Cardiac septum (tissue), 1 donor: ENCODE data around the gene NSD1. TPM values are rescaled to one million over a fixed set of nuclear protein-coding genes. Genes with fewer than 3 reads are reported as not detected.

ENCODE experiments used
- DNase-seq: peaks from one replicate; pipeline ENCODE4 v3.0.0-alpha.2; 2020; ENCODE audit warnings: low spot score
- intact Hi-C: fragments of 100-400 bp; cut with DNase I; formaldehyde crosslinking; loops from one replicate; pipeline ENCODE4 v1.14.0; 2022
- total RNA-seq: library from RNA; stranded (reverse); fragmentation: NEBNext Ultra II Directional; extraction: Animal tissue kit (Norgen Biotek cat#: 25700); gene quantifications from one replicate; pipeline ENCODE4 v1.2.1, GENCODE V29; 2021
- donor health status: DM: no; HTN: no; CAD: no.

The NSD1 gene
- total RNA-seq, 1 donor from 2014 or later: 53.9 TPM

DNA sequence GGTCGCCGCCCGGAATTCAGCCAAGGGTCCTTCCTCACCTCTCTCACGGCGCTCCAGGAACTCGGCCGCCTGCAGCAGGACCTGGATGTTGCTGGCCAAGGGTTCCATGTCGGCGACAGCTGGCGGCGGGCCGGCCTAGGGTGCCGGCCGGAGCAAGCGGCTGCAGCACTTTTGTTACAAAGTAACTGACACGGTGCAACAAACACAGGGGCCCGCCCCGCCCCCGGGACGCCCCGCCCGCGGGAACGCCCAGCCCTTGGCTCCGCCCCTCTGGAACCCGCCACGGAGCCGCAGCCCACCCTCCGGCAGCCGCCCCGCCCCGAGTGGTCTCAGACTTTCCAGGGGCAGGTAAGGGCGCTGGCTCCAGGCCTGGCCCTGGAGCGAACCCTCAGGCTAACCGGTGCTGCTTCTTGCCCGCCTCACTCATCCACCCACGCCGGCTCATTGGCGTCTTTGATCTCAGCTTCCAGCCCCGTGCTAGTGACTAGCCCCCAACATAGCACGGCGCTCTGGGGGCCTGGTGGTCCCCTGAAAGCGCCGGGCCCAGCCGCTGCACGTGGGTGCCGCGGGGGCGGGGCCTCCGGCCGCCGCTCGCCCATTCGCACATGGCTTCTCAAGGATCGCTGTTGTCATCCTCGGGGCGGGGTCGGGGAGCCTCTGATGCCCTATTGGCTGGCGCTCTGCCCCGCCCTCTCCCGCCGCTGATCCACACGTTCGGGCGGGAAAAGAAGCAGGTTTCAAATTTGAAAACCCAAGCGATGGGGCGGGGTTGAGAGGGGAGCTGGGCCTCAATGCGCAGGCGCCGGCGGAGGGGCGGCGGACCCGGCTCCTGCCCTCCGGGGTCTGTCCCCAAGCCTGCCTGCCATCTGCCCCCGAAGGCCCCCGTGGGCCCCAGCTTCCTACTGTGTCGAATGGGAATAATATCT, 178.4 kb downstream of the NSD1 start, which contains the start of gene MXD3:
Gene MXD3 (minus strand): TSS at position 176 of the 926 bp plus-strand sequence. CDS start 68 bp downstream, at position 108.
- intact Hi-C loops: loop anchor here (10.0 kb wide), 1 partner anchor 143 kb away; no protein-coding TSS in a partner anchor
- peak; percentile 96 for DNase-seq

- intact Hi-C loops: loop anchor here (10.0 kb wide), 1 partner anchor 142 kb away; no protein-coding TSS in a partner anchor
- DNase-seq: no peak
Measured at GRCh38 chr5:177312649-177313181, 179.1 kb downstream of the NSD1 start.

DNA sequence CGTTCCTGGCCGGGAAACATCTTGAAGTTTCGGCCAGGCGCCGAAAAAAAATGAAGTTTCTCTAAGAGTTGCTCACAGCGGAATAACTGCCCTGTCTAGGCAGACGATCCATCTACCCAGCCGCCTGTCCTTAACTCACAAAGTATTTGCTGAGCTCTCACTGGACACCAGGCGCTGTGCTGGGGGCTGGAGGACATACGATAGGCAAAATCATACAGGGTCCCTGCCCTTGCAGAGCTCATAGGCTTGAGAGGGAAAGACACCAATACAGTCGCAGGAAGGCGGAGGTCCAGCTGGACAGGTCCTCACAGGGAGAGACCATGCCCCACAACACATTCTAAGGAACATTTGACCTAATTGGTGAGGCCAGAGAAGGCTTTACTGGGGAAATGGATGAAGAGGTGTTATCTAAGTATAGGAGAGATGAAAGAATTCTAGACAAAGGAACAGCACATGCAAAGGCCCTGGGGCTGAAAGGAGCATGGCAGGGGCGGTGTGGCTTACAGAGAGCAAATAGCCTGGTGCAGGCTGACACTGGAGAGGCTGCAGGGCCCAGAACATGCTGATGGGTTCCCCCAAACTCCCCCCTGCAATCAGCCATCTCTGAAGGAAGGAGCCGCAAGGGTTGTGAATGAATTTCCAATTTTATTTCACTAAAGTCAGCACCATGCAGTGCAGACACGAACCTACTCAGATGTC, 180.1 kb downstream of the NSD1 start:
- intact Hi-C loops: loop anchor here (10.0 kb wide), 1 partner anchor 141 kb away; no protein-coding TSS in a partner anchor
- DNase-seq: no peak

DNA sequence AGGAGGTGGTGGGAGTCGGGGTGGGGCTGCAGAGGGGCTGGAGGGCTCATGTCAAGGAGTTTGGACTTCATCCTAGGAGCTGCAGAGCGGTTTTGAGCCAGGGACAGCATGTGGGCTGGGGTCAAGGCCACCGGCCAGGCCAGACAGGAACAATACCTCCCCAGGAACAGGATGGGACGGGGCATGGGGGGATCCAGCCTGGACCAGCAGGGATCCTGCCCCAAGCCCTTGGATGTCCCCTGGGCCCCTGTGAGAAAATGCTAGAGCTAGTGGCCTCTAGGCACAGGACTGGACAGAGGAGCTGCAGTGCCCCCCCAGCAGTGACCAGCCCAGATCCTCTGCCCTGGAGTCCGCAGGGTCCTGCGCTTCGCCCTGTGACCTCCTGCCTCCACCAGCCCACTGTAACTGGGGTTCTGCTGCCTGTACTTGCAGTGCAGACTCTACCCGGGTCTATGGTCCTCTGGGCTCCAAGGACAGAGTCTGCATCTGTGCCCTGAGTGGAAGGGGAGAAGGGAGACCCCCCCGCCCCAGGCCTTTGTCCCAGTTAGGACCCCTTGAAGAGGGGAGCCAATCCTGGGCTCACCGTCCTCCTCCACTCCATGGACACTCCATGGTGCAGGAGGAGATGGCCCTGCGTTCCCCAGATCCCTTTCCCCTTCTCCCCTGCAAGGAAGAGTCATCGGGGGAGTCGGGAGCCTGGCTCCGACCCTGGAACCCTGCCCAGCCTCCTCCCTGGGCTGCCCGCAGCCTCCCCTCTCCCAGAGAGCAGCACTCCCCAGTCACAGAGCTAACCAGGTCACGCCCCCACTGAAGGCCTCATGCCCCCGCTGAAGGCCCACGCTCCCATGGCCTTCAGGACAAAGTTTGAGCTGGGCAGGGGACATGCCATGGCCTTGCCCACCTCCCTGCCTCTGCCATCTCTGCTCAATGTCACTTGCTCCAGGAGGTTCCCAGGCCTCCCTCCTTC, 181.1 kb downstream of the NSD1 start:
- no peak for DNase-seq
- intact Hi-C loops: loop anchor here (5.0 to 10.0 kb wide), 3 partner anchors 53 to 140 kb away; no protein-coding TSS in a partner anchor

DNA sequence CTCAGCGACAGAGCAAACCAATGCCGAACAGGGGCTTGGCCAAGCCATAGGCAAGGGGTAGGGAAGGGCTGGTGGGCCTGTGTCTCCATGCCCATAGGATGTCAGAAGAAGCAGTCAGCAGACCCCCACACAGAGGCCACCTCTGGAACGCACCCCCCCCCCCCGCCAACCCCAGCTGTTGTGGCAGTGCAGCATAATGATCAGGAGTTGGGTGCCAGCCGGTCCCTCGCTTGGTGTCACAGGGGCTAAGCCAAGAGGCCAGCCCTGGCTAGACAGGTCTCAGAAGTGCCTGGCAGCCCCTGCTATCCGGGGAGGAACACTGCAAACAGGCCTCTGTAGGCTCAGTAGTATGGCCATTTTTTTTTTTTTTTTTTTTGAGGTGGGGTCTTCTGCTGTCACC, 181.8 kb downstream of the NSD1 start:
- DNase-seq: no peak
- intact Hi-C loops: loop anchor here (5.0 to 10.0 kb wide), 3 partner anchors 52 to 139 kb away; no protein-coding TSS in a partner anchor

DNA sequence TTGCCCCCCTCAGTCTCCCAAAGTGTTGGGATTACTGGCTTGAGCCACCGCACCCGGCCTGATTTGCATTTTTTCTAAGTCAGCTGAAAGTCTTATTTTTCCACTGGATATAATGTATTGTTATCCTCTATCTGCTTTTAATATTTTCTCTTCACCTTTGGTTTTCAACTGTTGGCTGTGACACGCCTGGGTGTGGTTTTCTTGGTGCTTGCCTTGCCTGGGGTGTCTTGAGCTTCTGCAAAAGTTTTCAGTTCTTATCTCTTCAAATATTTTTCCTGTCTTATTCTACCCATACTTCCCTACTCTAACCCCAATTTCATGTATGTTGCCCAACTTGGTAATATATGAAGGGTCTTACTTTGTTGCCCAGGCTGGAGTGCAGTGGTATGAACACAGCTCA, 182.4 kb downstream of the NSD1 start:
- DNase-seq: no peak
- intact Hi-C loops: loop anchor here (5.0 to 10.0 kb wide), 3 partner anchors 51 to 139 kb away; no protein-coding TSS in a partner anchor

DNA sequence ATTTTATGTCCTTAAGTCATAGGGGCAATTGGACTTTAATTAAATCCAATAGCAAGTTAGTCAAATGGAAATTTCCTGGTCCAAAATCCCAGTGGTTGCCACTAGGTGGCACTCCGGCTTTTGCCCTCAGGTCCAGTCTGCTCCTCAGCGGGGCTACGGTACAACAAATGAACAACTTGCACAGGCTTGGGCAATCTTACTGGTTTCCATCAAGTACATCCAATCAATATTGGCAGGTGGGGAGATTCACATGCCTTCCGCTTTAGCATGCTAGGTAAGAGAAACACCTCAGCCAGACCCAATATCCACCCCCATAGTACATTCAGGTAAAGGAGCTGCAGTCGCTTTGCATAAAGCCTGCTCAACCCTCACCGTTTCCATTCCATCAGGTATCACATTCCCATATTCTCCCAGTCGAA, 184.4 kb downstream of the NSD1 start:
- intact Hi-C loops: loop anchor here (5.0 to 10.0 kb wide), 3 partner anchors 49 to 137 kb away; no protein-coding TSS in a partner anchor
- DNase-seq: no peak

DNA sequence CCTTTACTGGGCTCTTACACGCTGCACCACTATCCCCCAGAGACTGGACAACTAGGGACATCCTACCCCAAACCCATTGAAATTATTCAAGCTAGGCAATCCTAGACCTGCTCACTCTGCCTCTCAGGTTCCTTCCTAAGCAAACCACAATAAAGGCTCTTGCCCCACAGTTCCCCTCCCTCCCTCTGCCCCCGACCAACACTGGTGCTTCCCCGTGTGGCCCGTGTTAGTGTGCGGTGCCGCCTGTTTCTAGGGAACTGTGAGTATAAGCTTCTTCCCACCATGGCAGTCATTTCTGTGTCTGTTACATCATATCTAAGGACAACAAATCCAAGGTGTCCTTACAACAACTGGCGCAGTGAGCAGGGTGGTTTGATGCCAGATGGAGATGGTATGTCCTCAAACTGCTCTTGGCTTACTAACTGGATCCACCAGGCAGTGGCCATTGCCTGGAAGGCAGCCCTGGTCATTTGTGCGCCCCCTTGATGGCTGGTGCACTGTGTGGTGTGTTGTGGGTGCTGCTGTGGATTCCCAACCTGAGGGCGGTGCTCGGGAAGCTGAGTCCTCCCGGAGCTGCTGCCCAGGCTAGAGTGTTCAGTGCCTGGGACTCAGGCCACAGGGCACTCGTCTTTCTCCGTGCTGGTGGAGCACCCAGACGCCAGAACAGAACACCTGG, 186.5 kb downstream of the NSD1 start:
- intact Hi-C loops: loop anchor here (5.0 to 10.0 kb wide), 3 partner anchors 47 to 135 kb away; no protein-coding TSS in a partner anchor
- peak; percentile 86 for DNase-seq

DNA sequence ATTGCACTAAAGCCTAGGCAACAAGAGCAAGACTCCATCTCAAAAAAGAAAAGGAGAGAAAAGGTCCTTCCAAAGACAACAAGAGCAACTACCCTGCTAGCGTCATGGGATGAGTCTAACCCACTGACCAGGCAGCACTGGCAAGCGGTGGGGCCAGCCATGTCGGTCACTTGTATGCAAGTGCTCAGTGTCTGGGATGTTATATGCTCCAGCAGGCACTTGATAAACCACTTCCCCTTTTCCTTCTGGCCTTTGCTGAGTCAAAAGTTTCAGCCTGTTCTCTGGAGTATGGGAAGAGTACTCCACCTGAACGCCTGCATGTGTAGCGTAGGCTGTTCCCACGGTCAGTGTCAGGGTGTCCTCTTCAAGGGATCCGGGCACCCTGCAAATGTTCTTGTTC, 187.3 kb downstream of the NSD1 start:
- intact Hi-C loops: no loop called here
- DNase-seq: no peak

- intact Hi-C loops: no loop called here
- DNase-seq: peak; percentile 49
Measured at GRCh38 chr5:177325868-177326381, 192.4 kb downstream of the NSD1 start.

GRCh38 chr5:177327539-177328522, 194.3 kb downstream of the NSD1 start:
- no peak for DNase-seq
- intact Hi-C loops: no loop called here

DNA sequence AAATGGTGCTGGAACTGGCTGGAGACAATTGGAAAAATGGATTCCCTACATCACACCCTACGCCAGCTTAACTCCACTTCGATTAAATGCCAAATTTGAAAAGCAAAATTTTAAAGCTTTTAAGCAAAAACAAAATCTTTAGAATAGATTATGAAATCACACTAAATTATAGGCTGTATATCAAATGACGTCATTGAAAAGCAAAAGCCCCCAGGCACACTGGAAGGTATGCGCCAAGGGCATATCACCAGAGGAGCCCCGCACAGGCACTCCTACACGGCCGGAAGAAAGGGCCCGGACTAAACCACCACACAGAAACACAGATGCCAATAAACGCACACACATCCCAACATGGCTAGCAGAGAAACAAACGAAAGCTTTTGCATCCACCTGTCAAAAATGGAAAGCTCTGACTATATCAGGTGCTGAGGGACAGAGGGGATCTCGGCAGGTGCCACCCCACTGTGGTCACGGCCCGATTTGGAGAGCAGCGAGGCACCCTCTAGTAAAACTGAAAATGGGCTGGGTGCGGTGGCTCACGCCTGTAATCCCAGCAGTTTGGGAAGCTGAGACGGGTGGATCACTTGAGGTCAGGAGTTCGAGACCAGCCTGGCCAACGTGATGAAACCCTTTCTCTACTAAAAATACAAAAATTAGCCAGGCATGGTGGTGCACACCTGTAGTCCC, 195.1 kb downstream of the NSD1 start:
- intact Hi-C loops: no loop called here
- DNase-seq: no peak

GRCh38 chr5:177329883-177330282, 196.3 kb downstream of the NSD1 start:
- intact Hi-C loops: no loop called here
- no peak for DNase-seq

GRCh38 chr5:177330991-177331842, 197.6 kb downstream of the NSD1 start:
- no peak for DNase-seq
- intact Hi-C loops: no loop called here
